MM.1S (cell line): ENCODE results near the gene PATJ.

ENCODE experiments used
- CTCF ChIP-seq: fragments of 300-600 bp; sonication (generic); IDR thresholded peaks from 2 replicates; pipeline ENCODE4 v1.5.1; 2016; ENCODE audit warnings: antibody characterized with exemption, low read length, mixed read lengths
- EZH2 ChIP-seq: fragments of 300-600 bp; sonication (generic); optimal IDR thresholded peaks from 2 replicates; pipeline ENCODE3; 2017; ENCODE audit warnings: low read depth, mild to moderate bottlenecking, antibody characterized with exemption, low read length, mixed read lengths
- EZH2phosphoT487 ChIP-seq: fragments of 300-600 bp; sonication (generic); IDR thresholded peaks from 2 replicates; pipeline ENCODE4 v1.6.1; 2018; ENCODE audit warnings: antibody characterized with exemption, low read length

GRCh38 chr1:62029704-62030103 lies 287.4 kb downstream of the PATJ start:
- TF ChIP-seq EZH2 (no peak), CTCF (no peak), EZH2phosphoT487 (no peak)
